ENCODE data around the gene PDCD7.
"Not testable (repeated sequence)": the region's sequence is repeated elsewhere in the genome, so short reads cannot be mapped to it uniquely, and the experiment has no call there.

Gene PDCD7

DNA sequence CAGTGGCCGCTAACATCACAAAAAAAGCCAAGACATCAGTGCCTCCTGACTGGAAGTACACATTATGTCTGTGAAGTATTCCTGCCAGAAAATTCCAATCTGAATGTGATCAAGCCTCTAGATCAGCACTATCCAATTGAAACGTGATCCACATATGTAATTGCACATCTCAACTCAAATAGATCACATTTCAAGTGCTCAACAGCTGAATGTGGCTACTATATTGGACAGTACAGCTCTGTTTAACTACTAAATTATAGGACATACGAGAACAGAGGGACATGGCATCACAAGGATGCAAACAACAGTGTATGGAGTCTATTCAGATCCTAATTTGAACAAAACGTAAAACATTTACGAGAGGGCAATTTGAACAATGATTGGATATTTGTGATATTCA, 18.1 kb downstream of the PDCD7 start:
- peak; percentile 93 for DNase-seq

DNA sequence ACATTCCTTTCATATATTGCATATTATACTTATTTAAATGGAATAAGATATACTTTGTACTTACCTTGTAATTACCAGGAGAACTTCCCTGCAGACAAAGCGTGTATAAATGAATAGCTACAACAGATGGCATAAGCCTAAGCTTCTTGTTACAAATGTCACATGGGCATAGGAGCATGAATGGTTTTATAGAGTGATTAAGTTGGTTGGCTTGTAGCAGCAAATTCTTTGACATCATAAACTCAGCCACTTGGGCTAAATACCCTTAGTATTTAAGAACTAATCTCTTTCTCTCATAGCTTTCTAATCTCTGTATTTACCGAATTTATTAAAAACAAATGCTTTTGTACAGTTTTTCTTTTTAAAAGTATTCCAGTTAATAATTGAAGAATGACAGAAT, 18.5 kb downstream of the PDCD7 start, which contains the start of gene UBAP1L:
Gene UBAP1L (minus strand): TSS at position 115 of the 400 bp plus-strand sequence. CDS start 8,985 bp downstream, outside the sequence.
- DNase-seq: no peak

- DNase-seq: no peak
These were observed 22.8 kb downstream of the PDCD7 start for GRCh38 chr15:65110676-65111292.

- no peak for DNase-seq
These were observed 27.5 kb downstream of the PDCD7 start for GRCh38 chr15:65106011-65106590.

- DNase-seq: no peak
These were observed 28.6 kb downstream of the PDCD7 start for GRCh38 chr15:65105038-65105437.

DNA sequence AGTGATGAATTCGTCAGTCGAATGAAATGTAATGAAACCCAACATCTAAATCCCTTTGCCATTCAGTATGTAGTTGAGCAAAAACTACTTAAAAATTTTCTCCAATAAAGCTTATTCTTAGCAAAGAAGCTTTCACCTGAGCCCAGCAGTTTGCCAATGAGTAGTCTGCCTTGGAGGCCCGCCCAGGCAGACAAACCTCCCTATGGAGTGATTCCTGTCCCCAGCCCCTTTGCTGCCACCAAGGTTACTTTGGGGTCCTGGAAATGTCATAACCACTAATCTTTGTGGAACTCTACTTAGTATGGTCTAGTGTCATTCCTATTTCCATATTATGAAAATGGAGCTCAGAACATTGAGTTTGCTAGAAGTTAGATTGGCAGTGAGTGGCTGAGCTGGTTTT, 30.7 kb downstream of the PDCD7 start:
- no peak for DNase-seq

DNA sequence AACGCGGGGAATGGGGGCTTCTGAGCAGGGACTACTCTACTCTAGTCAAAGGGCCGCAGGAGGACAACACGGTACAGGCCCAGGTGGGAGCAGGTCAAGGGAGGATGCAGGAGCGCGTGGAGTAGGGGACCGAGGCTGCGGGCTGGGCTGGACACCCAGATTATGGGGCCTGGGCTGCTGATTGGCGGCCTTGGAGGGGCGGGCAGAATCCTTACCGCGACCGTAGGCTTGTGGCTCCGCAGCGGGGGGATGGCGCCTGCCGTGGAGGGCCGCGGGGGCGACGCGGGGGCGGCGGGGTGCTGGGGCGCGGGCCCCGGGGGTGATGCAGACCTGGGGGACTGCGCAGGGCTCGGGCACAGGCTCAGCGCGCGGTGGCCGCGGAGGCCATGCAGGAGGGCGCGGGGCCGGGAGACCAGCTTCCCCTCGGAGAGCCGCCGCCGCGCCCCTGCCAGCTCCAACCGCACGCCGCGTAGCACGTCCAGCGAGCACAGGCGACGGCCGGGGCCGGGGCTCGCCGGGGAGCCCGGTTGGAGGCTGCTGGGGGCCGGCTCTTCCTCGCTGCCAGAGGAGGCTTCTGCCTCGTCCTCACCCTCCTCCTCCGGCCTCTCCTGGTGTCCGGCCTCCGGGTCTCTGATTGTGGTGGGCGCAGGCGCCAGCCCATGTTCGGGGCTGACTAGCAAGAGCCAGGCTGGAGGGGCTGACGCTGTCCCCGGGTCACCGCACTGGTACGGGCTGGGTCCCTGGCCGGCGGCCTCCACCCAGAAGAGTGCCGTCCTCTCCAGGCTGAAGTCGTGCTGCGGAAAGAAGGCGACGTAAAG, 31.5 kb downstream of the PDCD7 start:
- no peak for DNase-seq

DNA sequence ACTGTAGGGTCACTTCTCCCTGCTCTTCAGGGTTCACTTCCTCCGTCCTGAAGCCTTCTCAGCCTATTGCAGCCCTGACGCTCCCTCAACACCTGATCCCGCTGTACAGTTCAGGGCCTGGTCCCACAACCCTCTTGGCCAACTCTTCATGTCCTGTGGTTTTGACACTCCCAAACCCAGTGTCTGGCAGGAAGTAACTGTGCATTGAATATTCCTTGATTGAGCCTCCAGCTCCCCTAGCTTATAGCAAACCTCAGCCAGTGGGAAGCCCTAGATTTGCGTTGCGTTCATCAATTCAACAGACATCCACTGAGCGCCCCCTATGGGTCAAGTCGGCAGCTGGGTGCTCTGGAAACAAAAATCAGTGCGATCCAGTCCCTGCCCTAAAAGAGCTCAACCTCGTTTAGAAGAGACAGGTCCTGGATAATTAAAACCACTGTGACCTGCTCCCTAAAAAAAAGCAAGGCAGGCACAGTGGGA, 32.2 kb downstream of the PDCD7 start:
- DNase-seq: no peak

- no peak for DNase-seq
These were observed 33.2 kb downstream of the PDCD7 start for GRCh38 chr15:65100442-65100841.

DNA sequence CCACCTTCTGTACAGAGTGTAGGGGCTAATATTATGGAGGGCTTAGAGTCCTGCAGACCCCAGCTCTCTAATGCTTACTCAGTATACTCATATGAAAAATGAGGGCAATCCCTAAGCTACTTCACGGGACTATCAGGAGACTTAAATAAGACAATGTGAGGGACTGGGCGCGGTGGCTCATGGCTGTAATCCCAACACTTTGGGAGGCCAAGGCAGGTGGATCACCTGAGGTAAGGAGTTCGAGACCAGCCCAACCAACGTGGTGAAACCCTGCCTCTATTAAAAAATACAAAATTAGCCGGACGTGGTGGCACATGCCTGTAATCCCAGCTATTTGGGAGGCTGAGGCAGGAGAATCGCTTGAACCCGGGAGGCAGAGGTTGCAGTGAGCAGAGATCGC, 33.8 kb downstream of the PDCD7 start:
- not testable (repeated sequence) for DNase-seq

DNA sequence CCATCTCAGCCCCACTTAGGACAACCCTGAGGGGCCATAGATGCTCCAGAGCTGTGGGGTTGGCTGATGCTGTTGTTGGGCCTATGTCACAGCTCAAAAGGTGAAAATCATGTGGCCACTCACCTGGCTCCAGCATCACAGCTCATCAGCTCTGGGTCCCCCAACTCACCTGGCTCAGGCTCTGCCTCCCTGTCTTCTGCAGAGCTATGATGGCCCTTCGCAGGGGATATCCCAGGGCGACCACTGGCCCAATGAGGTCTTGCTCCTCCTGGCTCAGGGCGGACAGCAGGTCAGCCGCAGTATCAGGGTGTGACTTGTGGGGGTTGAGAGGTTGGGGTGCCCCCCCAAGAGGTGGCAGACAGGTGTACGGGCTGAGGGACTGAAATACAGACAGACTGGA, 34.3 kb downstream of the PDCD7 start:
- DNase-seq: no peak

- no peak for DNase-seq
These were observed 35.9 kb downstream of the PDCD7 start for GRCh38 chr15:65097651-65098263.

GRCh38 chr15:65096481-65097385, 36.9 kb downstream of the PDCD7 start:
- no peak for DNase-seq

DNA sequence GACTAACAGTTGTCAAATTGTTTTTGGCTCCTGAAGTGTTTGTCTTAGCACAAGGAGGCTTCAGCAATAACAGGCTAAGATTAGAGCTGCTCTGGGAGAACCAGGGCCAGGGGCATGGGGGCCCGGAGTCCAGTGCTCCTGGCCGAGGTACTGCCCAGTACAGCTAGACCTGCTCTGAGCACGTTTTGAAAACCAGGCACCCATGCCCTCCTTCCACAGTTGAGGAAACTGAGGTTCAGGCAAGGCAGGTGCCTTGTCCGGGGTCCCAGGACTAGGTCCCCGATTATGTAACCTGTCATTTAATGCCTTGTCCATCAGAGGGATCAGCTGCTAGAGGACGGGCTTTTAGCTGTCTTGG, 37.9 kb downstream of the PDCD7 start:
- DNase-seq: no peak

- no peak for DNase-seq
These were observed 38.4 kb downstream of the PDCD7 start for GRCh38 chr15:65095011-65095746.

DNA sequence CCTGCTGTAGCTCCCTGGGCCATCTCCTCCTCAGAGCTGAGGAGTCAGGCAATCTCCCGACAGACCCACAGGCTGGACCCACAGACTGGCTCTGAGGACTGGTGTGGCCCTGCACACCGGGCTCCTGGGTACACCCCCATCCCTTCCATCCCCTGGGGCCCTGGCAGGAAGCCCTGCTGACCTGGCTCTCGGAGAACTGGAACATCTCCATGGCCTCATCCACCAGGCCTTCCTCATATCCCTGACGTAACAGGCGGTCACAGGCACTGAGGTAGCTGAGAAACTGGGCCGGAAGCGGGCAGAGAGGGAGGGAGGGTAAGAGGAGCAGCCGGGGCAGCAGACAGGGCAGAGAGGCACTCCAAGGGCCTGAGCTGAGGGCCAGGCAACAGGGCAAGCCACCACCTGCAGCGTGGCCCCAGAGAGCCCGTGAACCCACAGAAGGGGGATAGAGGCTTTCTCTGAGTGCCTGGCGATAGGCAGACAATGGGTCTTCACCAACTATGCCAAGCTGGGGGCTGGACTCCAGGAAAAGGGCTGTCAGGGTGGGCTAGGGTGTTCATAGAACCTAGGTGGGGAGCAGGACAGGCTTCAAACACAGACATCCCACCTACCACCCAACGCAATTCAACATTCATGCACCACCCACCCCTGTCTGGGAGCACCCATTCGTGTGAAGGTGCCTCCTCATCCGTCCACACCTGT, 39.2 kb downstream of the PDCD7 start:
- no peak for DNase-seq

DNA sequence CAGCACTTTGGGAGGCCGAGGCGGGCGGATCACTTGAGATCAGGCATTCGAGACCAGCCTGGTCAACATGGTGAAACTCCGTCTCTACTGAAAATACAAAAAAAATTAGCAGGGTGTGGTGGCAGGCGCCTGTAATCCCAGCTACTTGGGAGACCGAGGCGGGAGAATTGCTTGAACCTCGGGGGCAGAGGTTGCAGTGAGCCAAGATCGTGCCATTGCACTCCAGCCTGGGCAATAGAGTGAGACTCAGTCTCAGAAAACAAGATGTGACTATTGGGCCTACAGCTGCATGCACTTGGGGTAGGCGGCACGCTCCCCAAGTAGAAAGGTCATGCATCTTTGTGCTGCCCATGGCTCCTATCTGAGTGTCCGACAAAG, 39.8 kb downstream of the PDCD7 start:
- DNase-seq: not testable (repeated sequence)

DNA sequence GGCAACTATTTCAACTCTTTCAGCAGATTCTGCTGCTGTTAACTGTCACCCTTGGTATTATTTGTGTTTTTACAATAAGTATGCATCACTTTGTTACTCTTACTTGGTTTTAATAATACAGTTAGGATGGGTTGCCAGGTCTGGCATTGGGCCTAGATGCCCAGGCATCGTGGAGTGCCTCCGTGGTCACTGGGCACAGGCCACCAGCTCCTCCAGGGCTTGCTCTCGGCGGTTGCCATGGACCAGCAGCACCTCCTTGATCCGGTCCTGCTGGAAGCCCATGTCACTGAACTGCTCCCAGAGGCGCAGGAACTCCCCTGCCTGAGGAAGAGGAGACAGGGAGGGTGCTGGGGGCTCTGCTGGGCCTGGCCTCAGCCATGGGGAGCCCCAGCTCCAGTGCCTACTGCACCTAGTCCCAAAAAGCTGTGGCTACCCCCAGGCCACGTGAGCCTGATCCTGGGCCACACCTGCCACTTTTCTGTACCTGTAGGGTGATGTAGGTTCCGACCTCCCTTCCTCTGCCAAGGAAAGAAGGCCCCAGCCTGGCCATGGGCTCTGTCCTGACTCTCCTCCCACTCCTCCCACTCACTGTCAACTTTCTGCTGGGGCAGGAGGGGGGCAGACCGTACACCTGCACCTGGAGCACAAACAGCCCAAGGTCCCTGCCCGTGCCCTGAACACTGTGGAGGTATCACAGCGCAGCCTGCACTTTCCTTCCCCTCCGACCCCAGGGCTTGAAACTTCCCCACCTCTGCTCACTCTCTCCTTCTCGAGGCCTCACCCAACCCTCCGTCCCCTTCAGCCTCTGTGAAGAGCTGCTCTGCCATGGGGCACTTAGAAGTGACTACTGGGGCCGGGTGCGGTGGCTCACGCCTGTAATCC, 40.5 kb downstream of the PDCD7 start:
- DNase-seq: no peak

- no peak for DNase-seq
These were observed 41.5 kb downstream of the PDCD7 start for GRCh38 chr15:65091946-65092770.
